Astrocyte (in vitro differentiated cells and primary cell): ENCODE results near the gene DDX50. TPM values are rescaled to one million over a fixed set of nuclear protein-coding genes. Genes with fewer than 3 reads are reported as not detected.
A peak's percentile ranks its signal among the peaks of the same experiment; 100 is the strongest.

ENCODE experiments used
- DNase-seq: peaks from one replicate; pipeline ENCODE4 v3.0.0-alpha.2; 2010; ENCODE audit warnings: low read depth
- FAIRE-seq: peaks from 2 replicates; lab custom pipeline; 2011; peaks lifted over from hg19 to GRCh38; lab: Jason Lieb, UNC
- H2AFZ ChIP-seq: 2 replicates; pipeline ENCODE4 v1.6.0; 2012; ENCODE audit warnings: low read depth, low read length, inconsistent platforms
- H3K27ac ChIP-seq: 2 replicates; pipeline ENCODE4 v1.5.1; 2011; ENCODE audit warnings: low read depth, low read length, inconsistent platforms
- H3K27me3 ChIP-seq: 2 replicates; pipeline ENCODE4 v1.6.0; 2011; ENCODE audit warnings: low read length, inconsistent platforms; ENCODE audit not compliant: insufficient read depth
- H3K36me3 ChIP-seq: 2 replicates; pipeline ENCODE4 v1.5.1; 2011; ENCODE audit warnings: low read length, inconsistent platforms; ENCODE audit not compliant: insufficient read depth
- H3K4me1 ChIP-seq: 2 replicates; pipeline ENCODE4 v1.5.1; 2011; ENCODE audit warnings: low read length, inconsistent platforms; ENCODE audit not compliant: insufficient read depth
- H3K4me2 ChIP-seq: 2 replicates; pipeline ENCODE4 v1.6.0; 2012; ENCODE audit warnings: low read length, inconsistent platforms
- H3K4me3 ChIP-seq: 2 replicates; pipeline ENCODE4 v1.5.1; 2011; ENCODE audit warnings: low read depth, mild to moderate bottlenecking, low read length, inconsistent platforms; ENCODE audit not compliant: insufficient read depth
- H3K79me2 ChIP-seq: 2 replicates; pipeline ENCODE4 v1.6.0; 2012; ENCODE audit warnings: mild to moderate bottlenecking, low read length, inconsistent platforms; ENCODE audit not compliant: insufficient read depth
- H3K9ac ChIP-seq: 2 replicates; pipeline ENCODE4 v1.6.0; 2012; ENCODE audit warnings: mild to moderate bottlenecking, low read length, inconsistent platforms
- H3K9me3 ChIP-seq: 2 replicates; pipeline ENCODE4 v1.5.1; 2012; ENCODE audit warnings: low read depth, mild to moderate bottlenecking, low read length, inconsistent platforms; ENCODE audit not compliant: insufficient read depth
- H4K20me1 ChIP-seq: 2 replicates; pipeline ENCODE4 v1.6.0; 2012; ENCODE audit warnings: low read length, inconsistent platforms; ENCODE audit not compliant: insufficient read depth
- H3K27ac Mint-ChIP-seq: one replicate; pipeline ENCODE4 v1.8.0; 2021; ENCODE audit warnings: mild to moderate bottlenecking, mixed read lengths; ENCODE audit not compliant: unreplicated experiment
- H3K27me3 Mint-ChIP-seq: one replicate; pipeline ENCODE4 v1.8.0; 2021; ENCODE audit warnings: low read depth, mixed read lengths; ENCODE audit not compliant: unreplicated experiment
- H3K36me3 Mint-ChIP-seq: one replicate; pipeline ENCODE4 v1.8.0; 2021; ENCODE audit warnings: low read depth, mixed read lengths; ENCODE audit not compliant: unreplicated experiment
- H3K4me1 Mint-ChIP-seq: one replicate; pipeline ENCODE4 v1.8.0; 2021; ENCODE audit warnings: low read depth, mixed read lengths; ENCODE audit not compliant: unreplicated experiment
- H3K4me3 Mint-ChIP-seq: one replicate; pipeline ENCODE4 v1.8.0; 2021; ENCODE audit warnings: mild to moderate bottlenecking, moderate library complexity, mixed read lengths; ENCODE audit not compliant: unreplicated experiment
- H3K9me3 Mint-ChIP-seq: one replicate; pipeline ENCODE4 v1.8.0; 2021; ENCODE audit warnings: mild to moderate bottlenecking, mixed read lengths; ENCODE audit not compliant: unreplicated experiment
- CTCF ChIP-seq: IDR thresholded peaks from 2 replicates; pipeline ENCODE4 v1.5.1; 2011; ENCODE audit warnings: low read depth, mild to moderate bottlenecking, inconsistent platforms, low read length, moderate library complexity; ENCODE audit not compliant: insufficient read depth
- EZH2 ChIP-seq: IDR thresholded peaks from 2 replicates; pipeline ENCODE4 v1.6.1; 2012; ENCODE audit warnings: mild to moderate bottlenecking, low read length, inconsistent platforms; ENCODE audit not compliant: insufficient read depth
- total RNA-seq: library from RNA; stranded (reverse); gene quantifications from 2 replicates; pipeline ENCODE4 v1.2.1, GENCODE V29; 2021

Gene DDX50
- total RNA-seq, 1 donor from 2014 or later, result 34.2 TPM

- Histone ChIP-seq H3K4me2 (peak overlapping the region; percentile 92), H3K4me3 (peak overlapping the region; percentile 77), H4K20me1 (peaks cover 49% of the 10 kb centered on the region), H2AFZ (no peak overlapping the region), H3K4me1 (peaks cover 7% of the 10 kb centered on the region), H3K27ac (peak overlapping the region; percentile 87), H3K27me3 (no peaks in the 10 kb centered on the region), H3K9ac (peak overlapping the region; percentile 94), H3K9me3 (no peaks in the 10 kb centered on the region), H3K36me3 (peaks cover 24% of the 10 kb centered on the region), H3K79me2 (peaks cover 62% of the 10 kb centered on the region)
- Mint-ChIP-seq H3K4me1 (peaks cover 7% of the 10 kb centered on the region), H3K36me3 (peaks cover 14% of the 10 kb centered on the region), H3K27ac (peak overlapping the region; percentile 98), H3K9me3 (no peaks in the 10 kb centered on the region), H3K4me3 (peak overlapping the region; percentile 99), H3K27me3 (no peaks in the 10 kb centered on the region)
- DNase-seq, result no peak
- FAIRE-seq, result no peak
- no peak for TF ChIP-seq EZH2
- no peak for TF ChIP-seq CTCF
These were observed 56.1 kb downstream of the DDX50 start for GRCh38 chr10:68957284-68957615.

GRCh38 chr10:68957654-68958053 lies 56.5 kb downstream of the DDX50 start:
- H3K4me1 Mint-ChIP-seq, result peaks cover 7% of the 10 kb centered on the region
- H3K9ac ChIP-seq, result peak overlapping the region; percentile 94
- no peaks in the 10 kb centered on the region for H3K9me3 Mint-ChIP-seq
- H3K27me3 Mint-ChIP-seq, result no peaks in the 10 kb centered on the region
- H3K4me3 ChIP-seq, result peak overlapping the region; percentile 77
- no peaks in the 10 kb centered on the region for H3K9me3 ChIP-seq
- peaks cover 14% of the 10 kb centered on the region for H3K36me3 Mint-ChIP-seq
- H3K4me3 Mint-ChIP-seq, result peak overlapping the region; percentile 99
- peaks cover 28% of the 10 kb centered on the region for H3K36me3 ChIP-seq
- no peak overlapping the region for H2AFZ ChIP-seq
- H3K27ac ChIP-seq, result peak overlapping the region; percentile 87
- DNase-seq (no peak), FAIRE-seq (no peak)
- H3K4me1 ChIP-seq, result peaks cover 7% of the 10 kb centered on the region
- H3K4me2 ChIP-seq, result peak overlapping the region; percentile 92
- H3K27me3 ChIP-seq, result no peaks in the 10 kb centered on the region
- peak overlapping the region; percentile 98 for H3K27ac Mint-ChIP-seq
- peaks cover 53% of the 10 kb centered on the region for H4K20me1 ChIP-seq
- TF ChIP-seq CTCF, result no peak
- peaks cover 66% of the 10 kb centered on the region for H3K79me2 ChIP-seq

DNA sequence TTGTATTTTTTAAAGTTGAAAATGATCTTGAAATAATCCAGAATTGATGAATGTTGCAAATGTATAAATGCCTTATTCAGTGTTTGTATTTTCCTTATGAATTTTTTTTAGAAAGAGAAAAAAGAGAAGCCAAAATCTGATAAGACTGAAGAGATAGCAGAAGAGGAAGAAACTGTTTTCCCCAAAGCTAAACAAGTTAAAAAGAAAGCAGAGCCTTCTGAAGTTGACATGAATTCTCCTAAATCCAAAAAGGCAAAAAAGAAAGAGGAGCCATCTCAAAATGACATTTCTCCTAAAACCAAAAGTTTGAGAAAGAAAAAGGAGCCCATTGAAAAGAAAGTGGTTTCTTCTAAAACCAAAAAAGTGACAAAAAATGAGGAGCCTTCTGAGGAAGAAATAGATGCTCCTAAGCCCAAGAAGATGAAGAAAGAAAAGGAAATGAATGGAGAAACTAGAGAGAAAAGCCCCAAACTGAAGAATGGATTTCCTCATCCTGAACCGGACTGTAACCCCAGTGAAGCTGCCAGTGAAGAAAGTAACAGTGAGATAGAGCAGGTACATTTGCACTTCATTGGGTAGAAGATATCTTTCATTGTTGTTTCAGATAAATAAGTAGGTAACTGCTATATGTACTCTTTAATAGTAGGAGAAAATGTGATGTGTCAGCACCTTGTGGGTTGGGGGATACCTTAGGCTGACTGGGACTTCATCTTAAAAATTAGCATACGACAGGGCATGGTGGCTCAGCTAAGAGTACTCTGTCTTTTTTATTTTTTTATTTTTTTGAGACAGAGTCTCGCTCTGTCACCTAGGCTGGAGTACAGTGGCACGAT lies 58.8 kb downstream of the DDX50 start:
- TF ChIP-seq CTCF (no peak), EZH2 (no peak)
- no peak for FAIRE-seq

More for the DNA sequence above, 58.8 kb downstream of the DDX50 start:
- Mint-ChIP-seq H3K4me1 (peaks cover 7% of the 10 kb centered on the region), H3K4me3 (peak overlapping the region; percentile 76), H3K36me3 (peaks cover 16% of the 10 kb centered on the region), H3K27ac (peak overlapping the region; percentile 19), H3K27me3 (no peaks in the 10 kb centered on the region), H3K9me3 (no peaks in the 10 kb centered on the region)
- peaks cover 60% of the 10 kb centered on the region for H4K20me1 ChIP-seq
- H3K79me2 ChIP-seq, result peaks cover 83% of the 10 kb centered on the region
- H3K4me2 ChIP-seq, result no peak overlapping the region
- peaks cover 7% of the 10 kb centered on the region for H3K4me1 ChIP-seq
- no peak overlapping the region for H2AFZ ChIP-seq
- no peaks in the 10 kb centered on the region for H3K9me3 ChIP-seq
- no peaks in the 10 kb centered on the region for H3K27me3 ChIP-seq
- H3K27ac ChIP-seq, result no peak overlapping the region
- DNase-seq, result no peak
- H3K9ac ChIP-seq, result no peak overlapping the region
- peaks cover 45% of the 10 kb centered on the region for H3K36me3 ChIP-seq
- H3K4me3 ChIP-seq, result no peak overlapping the region
